ENCODE results near the gene DSCAM.

Gene DSCAM

DNA sequence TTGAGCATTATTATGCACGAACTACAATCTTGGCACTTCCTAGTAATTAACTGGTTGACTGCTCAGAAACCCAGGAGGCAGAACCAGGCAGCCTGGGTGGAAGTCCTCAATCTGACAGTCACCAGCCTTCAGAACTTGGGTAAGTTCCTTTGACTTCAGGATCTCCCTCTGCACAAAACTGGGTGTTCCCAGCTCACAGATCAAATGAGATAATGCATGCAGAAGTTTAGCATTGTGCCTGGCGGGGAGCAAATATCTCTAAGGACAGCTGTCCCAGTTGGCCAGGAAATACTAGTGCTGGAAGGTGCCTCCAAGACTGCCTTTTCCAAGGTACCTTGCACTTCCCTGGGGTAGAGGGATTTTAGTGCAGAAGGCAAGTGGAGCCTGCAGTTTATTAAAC is 684.9 kb downstream of the DSCAM start:
- DNase-seq (ENCODE audit: low read depth in 1 of 2, low spot score in 1 of 2) = no peak
- no peaks in the 10 kb centered on the region for H3K27me3 ChIP-seq (ENCODE audit: insufficient read depth, poor library complexity, severe bottlenecking)
- H3K4me3 ChIP-seq (replicated peaks; ENCODE audit: insufficient read depth, low read length) = no peak overlapping the region
- H3K27ac ChIP-seq (replicated peaks) = no peak overlapping the region
- no peak for TF ChIP-seq GABPA (IDR thresholded peaks at IDR 0.05; ENCODE audit: low read depth)
- TF ChIP-seq SPI1 (IDR thresholded peaks at IDR 0.05; ENCODE audit: borderline replicate concordance, low read depth) = no peak
- TF ChIP-seq, protein P1, sequence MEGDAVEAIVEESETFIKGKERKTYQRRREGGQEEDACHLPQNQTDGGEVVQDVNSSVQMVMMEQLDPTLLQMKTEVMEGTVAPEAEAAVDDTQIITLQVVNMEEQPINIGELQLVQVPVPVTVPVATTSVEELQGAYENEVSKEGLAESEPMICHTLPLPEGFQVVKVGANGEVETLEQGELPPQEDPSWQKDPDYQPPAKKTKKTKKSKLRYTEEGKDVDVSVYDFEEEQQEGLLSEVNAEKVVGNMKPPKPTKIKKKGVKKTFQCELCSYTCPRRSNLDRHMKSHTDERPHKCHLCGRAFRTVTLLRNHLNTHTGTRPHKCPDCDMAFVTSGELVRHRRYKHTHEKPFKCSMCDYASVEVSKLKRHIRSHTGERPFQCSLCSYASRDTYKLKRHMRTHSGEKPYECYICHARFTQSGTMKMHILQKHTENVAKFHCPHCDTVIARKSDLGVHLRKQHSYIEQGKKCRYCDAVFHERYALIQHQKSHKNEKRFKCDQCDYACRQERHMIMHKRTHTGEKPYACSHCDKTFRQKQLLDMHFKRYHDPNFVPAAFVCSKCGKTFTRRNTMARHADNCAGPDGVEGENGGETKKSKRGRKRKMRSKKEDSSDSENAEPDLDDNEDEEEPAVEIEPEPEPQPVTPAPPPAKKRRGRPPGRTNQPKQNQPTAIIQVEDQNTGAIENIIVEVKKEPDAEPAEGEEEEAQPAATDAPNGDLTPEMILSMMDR (IDR thresholded peaks at IDR 0.05; ENCODE audit: insufficient read depth, low read length) = no peak
- TF ChIP-seq, protein P2, sequence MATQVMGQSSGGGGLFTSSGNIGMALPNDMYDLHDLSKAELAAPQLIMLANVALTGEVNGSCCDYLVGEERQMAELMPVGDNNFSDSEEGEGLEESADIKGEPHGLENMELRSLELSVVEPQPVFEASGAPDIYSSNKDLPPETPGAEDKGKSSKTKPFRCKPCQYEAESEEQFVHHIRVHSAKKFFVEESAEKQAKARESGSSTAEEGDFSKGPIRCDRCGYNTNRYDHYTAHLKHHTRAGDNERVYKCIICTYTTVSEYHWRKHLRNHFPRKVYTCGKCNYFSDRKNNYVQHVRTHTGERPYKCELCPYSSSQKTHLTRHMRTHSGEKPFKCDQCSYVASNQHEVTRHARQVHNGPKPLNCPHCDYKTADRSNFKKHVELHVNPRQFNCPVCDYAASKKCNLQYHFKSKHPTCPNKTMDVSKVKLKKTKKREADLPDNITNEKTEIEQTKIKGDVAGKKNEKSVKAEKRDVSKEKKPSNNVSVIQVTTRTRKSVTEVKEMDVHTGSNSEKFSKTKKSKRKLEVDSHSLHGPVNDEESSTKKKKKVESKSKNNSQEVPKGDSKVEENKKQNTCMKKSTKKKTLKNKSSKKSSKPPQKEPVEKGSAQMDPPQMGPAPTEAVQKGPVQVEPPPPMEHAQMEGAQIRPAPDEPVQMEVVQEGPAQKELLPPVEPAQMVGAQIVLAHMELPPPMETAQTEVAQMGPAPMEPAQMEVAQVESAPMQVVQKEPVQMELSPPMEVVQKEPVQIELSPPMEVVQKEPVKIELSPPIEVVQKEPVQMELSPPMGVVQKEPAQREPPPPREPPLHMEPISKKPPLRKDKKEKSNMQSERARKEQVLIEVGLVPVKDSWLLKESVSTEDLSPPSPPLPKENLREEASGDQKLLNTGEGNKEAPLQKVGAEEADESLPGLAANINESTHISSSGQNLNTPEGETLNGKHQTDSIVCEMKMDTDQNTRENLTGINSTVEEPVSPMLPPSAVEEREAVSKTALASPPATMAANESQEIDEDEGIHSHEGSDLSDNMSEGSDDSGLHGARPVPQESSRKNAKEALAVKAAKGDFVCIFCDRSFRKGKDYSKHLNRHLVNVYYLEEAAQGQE (IDR thresholded peaks at IDR 0.05; ENCODE audit: insufficient replicate concordance, low read depth) = no peak
- no peak for TF ChIP-seq POLR2AphosphoS5 (IDR thresholded peaks at IDR 0.05; ENCODE audit: low read depth)

DNA sequence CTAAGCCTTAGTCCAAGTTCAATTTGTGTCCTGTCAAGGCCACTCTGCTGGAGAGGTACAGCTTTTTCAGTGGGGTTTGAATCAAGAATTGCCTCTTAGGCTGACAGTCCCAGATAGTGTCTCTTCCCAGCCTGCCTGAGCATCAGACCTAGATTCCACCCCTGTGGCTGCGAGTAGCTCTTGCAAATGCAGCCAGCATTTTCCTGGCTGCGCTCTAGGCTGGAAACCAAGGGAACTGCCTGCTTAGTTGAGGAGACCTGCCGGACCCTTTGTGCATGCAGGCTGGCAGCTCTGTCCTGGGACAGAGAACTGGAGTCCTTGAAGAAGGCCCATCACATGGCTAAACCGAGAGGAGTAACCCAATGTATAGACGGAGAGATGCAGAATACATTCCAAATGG is 686.0 kb downstream of the DSCAM start:
- Histone ChIP-seq H3K27ac (replicated peaks) (no peak overlapping the region), H3K4me3 (replicated peaks; ENCODE audit: insufficient read depth, low read length) (no peak overlapping the region), H3K27me3 (ENCODE audit: insufficient read depth, poor library complexity, severe bottlenecking) (no peaks in the 10 kb centered on the region)
- DNase-seq (ENCODE audit: low read depth in 1 of 2, low spot score in 1 of 2) = no peak
- TF ChIP-seq SPI1 (IDR thresholded peaks at IDR 0.05; ENCODE audit: borderline replicate concordance, low read depth) = no peak
- TF ChIP-seq, protein P2 (IDR thresholded peaks at IDR 0.05; ENCODE audit: insufficient replicate concordance, low read depth) = no peak
- TF ChIP-seq POLR2AphosphoS5 (IDR thresholded peaks at IDR 0.05; ENCODE audit: low read depth) = no peak
- no peak for TF ChIP-seq GABPA (IDR thresholded peaks at IDR 0.05; ENCODE audit: low read depth)
- TF ChIP-seq, protein P1 (IDR thresholded peaks at IDR 0.05; ENCODE audit: insufficient read depth, low read length) = no peak

DNA sequence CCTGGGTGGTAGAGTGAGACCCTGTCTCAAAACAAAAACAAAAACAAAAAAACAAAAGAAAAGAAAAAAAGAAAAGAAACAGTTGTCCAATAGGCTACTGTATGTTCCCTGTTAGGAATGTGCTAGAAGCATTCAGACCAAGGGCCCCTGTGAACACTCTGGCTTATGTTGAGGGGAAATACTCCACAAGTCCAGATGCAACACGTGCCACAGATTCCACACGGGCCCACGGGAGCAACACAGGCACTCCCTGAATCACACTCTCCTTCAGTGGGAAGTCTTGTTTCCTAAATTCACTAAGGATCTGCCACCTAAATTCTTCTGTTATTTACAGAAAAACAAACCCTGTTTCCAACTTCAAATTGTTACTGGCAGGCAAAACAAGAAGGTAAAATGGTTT is 688.6 kb downstream of the DSCAM start:
- H3K4me3 ChIP-seq (replicated peaks; ENCODE audit: insufficient read depth, low read length) = no peak overlapping the region
- no peak for TF ChIP-seq SPI1 (IDR thresholded peaks at IDR 0.05; ENCODE audit: borderline replicate concordance, low read depth)
- TF ChIP-seq, protein P1 (IDR thresholded peaks at IDR 0.05; ENCODE audit: insufficient read depth, low read length) = no peak
- TF ChIP-seq, protein P2 (IDR thresholded peaks at IDR 0.05; ENCODE audit: insufficient replicate concordance, low read depth) = no peak
- no peak for TF ChIP-seq POLR2AphosphoS5 (IDR thresholded peaks at IDR 0.05; ENCODE audit: low read depth)
- no peak for TF ChIP-seq GABPA (IDR thresholded peaks at IDR 0.05; ENCODE audit: low read depth)
- no peaks in the 10 kb centered on the region for H3K27me3 ChIP-seq (ENCODE audit: insufficient read depth, poor library complexity, severe bottlenecking)
- no peak for DNase-seq (ENCODE audit: low read depth in 1 of 2, low spot score in 1 of 2)
- no peak overlapping the region for H3K27ac ChIP-seq (replicated peaks)
